GM21825 (cell line): ENCODE measurements around the gene GPR155.
"Not testable (repeated sequence)": the region's sequence is repeated elsewhere in the genome, so short reads cannot be mapped to it uniquely, and the experiment has no call there.

Experiments used
- ATAC-seq: cut with Tn5 transposase; IDR thresholded peaks from one replicate; pipeline ENCODE4 v1.9.1; 2021; ENCODE audit warnings: mild to moderate bottlenecking, moderate library complexity; ENCODE audit not compliant: unreplicated experiment

Gene GPR155

GRCh38 chr2:174439323-174439722, 47.5 kb downstream of the GPR155 start:
- no peak for ATAC-seq

GRCh38 chr2:174438146-174438886, 48.5 kb downstream of the GPR155 start:
- ATAC-seq = no peak

- ATAC-seq = no peak
These were observed 50.5 kb downstream of the GPR155 start for GRCh38 chr2:174436351-174436750.

GRCh38 chr2:174431902-174432301, 54.9 kb downstream of the GPR155 start:
- ATAC-seq = no peak

- no peak for ATAC-seq
These were observed 56.8 kb downstream of the GPR155 start for GRCh38 chr2:174430066-174430465.

- no peak for ATAC-seq
These were observed 58.6 kb downstream of the GPR155 start for GRCh38 chr2:174428214-174428613.

GRCh38 chr2:174412256-174412655, 74.6 kb downstream of the GPR155 start:
- no peak for ATAC-seq

GRCh38 chr2:174410039-174410438, 76.8 kb downstream of the GPR155 start:
- ATAC-seq = not testable (repeated sequence)

GRCh38 chr2:174403628-174404027, 83.2 kb downstream of the GPR155 start:
- ATAC-seq = no peak

- ATAC-seq = no peak
These were observed 86.0 kb downstream of the GPR155 start for GRCh38 chr2:174400853-174401252.

GRCh38 chr2:174399171-174399570, 87.7 kb downstream of the GPR155 start:
- ATAC-seq = no peak

GRCh38 chr2:174397773-174398172, 89.1 kb downstream of the GPR155 start:
- no peak for ATAC-seq

GRCh38 chr2:174395969-174396630, 90.7 kb downstream of the GPR155 start:
- ATAC-seq = peak; percentile 20

GRCh38 chr2:174395284-174395968, 91.4 kb downstream of the GPR155 start, which contains the start of gene SCRN3:
Gene SCRN3 (plus strand): TSS chr2:174395730. CDS start chr2:174398284, 2,554 bp downstream.
- ATAC-seq = peak; percentile 95

- no peak for ATAC-seq
These were observed 94.1 kb downstream of the GPR155 start for GRCh38 chr2:174392706-174393105.

GRCh38 chr2:174390303-174390702, 96.5 kb downstream of the GPR155 start:
- ATAC-seq = not testable (repeated sequence)

- no peak for ATAC-seq
These were observed 97.3 kb downstream of the GPR155 start for GRCh38 chr2:174389542-174389941.

- ATAC-seq = not testable (repeated sequence)
These were observed 98.1 kb downstream of the GPR155 start for GRCh38 chr2:174388706-174389105.

GRCh38 chr2:174385201-174385600, 101.6 kb downstream of the GPR155 start:
- no peak for ATAC-seq

- ATAC-seq = no peak
These were observed 103.0 kb downstream of the GPR155 start for GRCh38 chr2:174383796-174384195.
